ENCODE results near the gene ADAMTS9. TPM values are rescaled to one million over a fixed set of nuclear protein-coding genes. Genes with fewer than 3 reads are reported as not detected.

The ADAMTS9 gene
- total and polyA plus RNA-seq, 4 donors = 1.2 to 13.8 (median 7.4) TPM

DNA sequence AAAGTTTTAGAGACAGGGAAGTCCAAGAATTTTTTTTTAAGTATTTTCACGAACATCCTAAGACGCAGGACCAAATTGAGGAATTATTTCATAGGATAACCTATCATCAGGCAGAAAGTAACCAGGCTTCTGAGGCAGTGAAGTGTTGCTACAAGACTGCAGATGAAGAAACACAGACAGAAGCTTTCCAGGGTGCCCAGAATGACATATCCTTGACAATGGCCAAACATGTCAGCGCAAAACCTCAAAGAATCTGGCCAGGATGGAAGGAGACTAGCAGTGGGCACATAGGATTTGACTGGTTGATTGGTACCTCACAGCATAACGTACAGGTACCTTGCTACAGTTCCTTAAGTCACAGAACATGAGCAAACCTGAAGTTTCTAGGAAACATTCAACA is 7.5 kb downstream of the ADAMTS9 start:
- no peak overlapping the region for H3K27ac ChIP-seq (ENCODE audit: low read depth in 1 of 2, low read length in 2 of 2)
- H3K36me3 ChIP-seq (ENCODE audit: control insufficient read depth in 4 of 4, insufficient read depth in 3 of 4, low read depth in 1 of 4, low read length in 3 of 4) = no peaks in the 10 kb centered on the region
- no peak overlapping the region for H3K4me3 ChIP-seq (ENCODE audit: low read depth in 1 of 3, low read length in 3 of 3)
- H3K9me3 ChIP-seq (ENCODE audit: control insufficient read depth in 4 of 4, low read length in 3 of 4) = no peaks in the 10 kb centered on the region
- 89% methylated on average over 4 of the region's 4 CpGs for WGBS
- H3K9ac ChIP-seq (ENCODE audit: low read depth in 1 of 2, low read length in 2 of 2) = no peak overlapping the region
- H3K27me3 ChIP-seq (ENCODE audit: control insufficient read depth in 4 of 4, insufficient read depth in 4 of 4, low read length in 3 of 4) = no peaks in the 10 kb centered on the region
- H3K4me1 ChIP-seq (ENCODE audit: control insufficient read depth in 4 of 4, insufficient read depth in 4 of 4, low read length in 3 of 4) = peaks cover 0 to 4% (median 4%) of the 10 kb centered on the region in 4 donors
- no peak for TF ChIP-seq GABPA (IDR thresholded peaks at IDR 0.05 in 1 of 2, conservative IDR thresholded peaks at IDR 0.05 in 1 of 2)
- no peak for TF ChIP-seq SP1 (IDR thresholded peaks at IDR 0.05)
- no peak for TF ChIP-seq TAF1 (conservative IDR thresholded peaks at IDR 0.05)
- TF ChIP-seq EGR1 (IDR thresholded peaks at IDR 0.05; ENCODE audit: low read depth in 2 of 2) = no peak
- no peak for TF ChIP-seq MAX (IDR thresholded peaks at IDR 0.05)
- TF ChIP-seq RAD21 (IDR thresholded peaks at IDR 0.05) = no peak
- DNase-seq (ENCODE audit: low spot score) = no peak

- no peak overlapping the region for H3K27ac ChIP-seq (ENCODE audit: low read depth in 1 of 2, low read length in 2 of 2)
- WGBS = 70% methylated on average over 2 of the region's 2 CpGs
- TF ChIP-seq YY1 (IDR thresholded peaks at IDR 0.05) (no peak), HNF4G (IDR thresholded peaks at IDR 0.05) (no peak), GABPA (IDR thresholded peaks at IDR 0.05 in 1 of 2, conservative IDR thresholded peaks at IDR 0.05 in 1 of 2) (no peak), EGR1 (IDR thresholded peaks at IDR 0.05; ENCODE audit: low read depth in 2 of 2) (no peak), RXRA (IDR thresholded peaks at IDR 0.05) (no peak), FOXA2 (IDR thresholded peaks at IDR 0.05) (no peak), NR2F2 (IDR thresholded peaks at IDR 0.05) (no peak), HNF4A (conservative IDR thresholded peaks at IDR 0.05) (no peak), RAD21 (IDR thresholded peaks at IDR 0.05) (no peak), JUND (IDR thresholded peaks at IDR 0.05) (no peak), TAF1 (conservative IDR thresholded peaks at IDR 0.05) (no peak)
- TF ChIP-seq, protein P1, sequence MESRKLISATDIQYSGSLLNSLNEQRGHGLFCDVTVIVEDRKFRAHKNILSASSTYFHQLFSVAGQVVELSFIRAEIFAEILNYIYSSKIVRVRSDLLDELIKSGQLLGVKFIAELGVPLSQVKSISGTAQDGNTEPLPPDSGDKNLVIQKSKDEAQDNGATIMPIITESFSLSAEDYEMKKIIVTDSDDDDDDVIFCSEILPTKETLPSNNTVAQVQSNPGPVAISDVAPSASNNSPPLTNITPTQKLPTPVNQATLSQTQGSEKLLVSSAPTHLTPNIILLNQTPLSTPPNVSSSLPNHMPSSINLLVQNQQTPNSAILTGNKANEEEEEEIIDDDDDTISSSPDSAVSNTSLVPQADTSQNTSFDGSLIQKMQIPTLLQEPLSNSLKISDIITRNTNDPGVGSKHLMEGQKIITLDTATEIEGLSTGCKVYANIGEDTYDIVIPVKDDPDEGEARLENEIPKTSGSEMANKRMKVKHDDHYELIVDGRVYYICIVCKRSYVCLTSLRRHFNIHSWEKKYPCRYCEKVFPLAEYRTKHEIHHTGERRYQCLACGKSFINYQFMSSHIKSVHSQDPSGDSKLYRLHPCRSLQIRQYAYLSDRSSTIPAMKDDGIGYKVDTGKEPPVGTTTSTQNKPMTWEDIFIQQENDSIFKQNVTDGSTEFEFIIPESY (IDR thresholded peaks at IDR 0.05) = no peak
- TF ChIP-seq, protein P2, sequence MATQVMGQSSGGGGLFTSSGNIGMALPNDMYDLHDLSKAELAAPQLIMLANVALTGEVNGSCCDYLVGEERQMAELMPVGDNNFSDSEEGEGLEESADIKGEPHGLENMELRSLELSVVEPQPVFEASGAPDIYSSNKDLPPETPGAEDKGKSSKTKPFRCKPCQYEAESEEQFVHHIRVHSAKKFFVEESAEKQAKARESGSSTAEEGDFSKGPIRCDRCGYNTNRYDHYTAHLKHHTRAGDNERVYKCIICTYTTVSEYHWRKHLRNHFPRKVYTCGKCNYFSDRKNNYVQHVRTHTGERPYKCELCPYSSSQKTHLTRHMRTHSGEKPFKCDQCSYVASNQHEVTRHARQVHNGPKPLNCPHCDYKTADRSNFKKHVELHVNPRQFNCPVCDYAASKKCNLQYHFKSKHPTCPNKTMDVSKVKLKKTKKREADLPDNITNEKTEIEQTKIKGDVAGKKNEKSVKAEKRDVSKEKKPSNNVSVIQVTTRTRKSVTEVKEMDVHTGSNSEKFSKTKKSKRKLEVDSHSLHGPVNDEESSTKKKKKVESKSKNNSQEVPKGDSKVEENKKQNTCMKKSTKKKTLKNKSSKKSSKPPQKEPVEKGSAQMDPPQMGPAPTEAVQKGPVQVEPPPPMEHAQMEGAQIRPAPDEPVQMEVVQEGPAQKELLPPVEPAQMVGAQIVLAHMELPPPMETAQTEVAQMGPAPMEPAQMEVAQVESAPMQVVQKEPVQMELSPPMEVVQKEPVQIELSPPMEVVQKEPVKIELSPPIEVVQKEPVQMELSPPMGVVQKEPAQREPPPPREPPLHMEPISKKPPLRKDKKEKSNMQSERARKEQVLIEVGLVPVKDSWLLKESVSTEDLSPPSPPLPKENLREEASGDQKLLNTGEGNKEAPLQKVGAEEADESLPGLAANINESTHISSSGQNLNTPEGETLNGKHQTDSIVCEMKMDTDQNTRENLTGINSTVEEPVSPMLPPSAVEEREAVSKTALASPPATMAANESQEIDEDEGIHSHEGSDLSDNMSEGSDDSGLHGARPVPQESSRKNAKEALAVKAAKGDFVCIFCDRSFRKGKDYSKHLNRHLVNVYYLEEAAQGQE (IDR thresholded peaks at IDR 0.05) = no peak
- TF ChIP-seq, protein P3, sequence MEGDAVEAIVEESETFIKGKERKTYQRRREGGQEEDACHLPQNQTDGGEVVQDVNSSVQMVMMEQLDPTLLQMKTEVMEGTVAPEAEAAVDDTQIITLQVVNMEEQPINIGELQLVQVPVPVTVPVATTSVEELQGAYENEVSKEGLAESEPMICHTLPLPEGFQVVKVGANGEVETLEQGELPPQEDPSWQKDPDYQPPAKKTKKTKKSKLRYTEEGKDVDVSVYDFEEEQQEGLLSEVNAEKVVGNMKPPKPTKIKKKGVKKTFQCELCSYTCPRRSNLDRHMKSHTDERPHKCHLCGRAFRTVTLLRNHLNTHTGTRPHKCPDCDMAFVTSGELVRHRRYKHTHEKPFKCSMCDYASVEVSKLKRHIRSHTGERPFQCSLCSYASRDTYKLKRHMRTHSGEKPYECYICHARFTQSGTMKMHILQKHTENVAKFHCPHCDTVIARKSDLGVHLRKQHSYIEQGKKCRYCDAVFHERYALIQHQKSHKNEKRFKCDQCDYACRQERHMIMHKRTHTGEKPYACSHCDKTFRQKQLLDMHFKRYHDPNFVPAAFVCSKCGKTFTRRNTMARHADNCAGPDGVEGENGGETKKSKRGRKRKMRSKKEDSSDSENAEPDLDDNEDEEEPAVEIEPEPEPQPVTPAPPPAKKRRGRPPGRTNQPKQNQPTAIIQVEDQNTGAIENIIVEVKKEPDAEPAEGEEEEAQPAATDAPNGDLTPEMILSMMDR (IDR thresholded peaks at IDR 0.05; ENCODE audit: low read depth, low read length, missing input control) = no peak
- TF ChIP-seq, protein P4, sequence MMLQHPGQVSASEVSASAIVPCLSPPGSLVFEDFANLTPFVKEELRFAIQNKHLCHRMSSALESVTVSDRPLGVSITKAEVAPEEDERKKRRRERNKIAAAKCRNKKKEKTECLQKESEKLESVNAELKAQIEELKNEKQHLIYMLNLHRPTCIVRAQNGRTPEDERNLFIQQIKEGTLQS (IDR thresholded peaks at IDR 0.05) = no peak
- no peaks in the 10 kb centered on the region for H3K4me1 ChIP-seq (ENCODE audit: control insufficient read depth in 4 of 4, insufficient read depth in 4 of 4, low read length in 3 of 4)
- H3K4me3 ChIP-seq (ENCODE audit: low read depth in 1 of 3, low read length in 3 of 3) = no peak overlapping the region
- H3K9me3 ChIP-seq (ENCODE audit: control insufficient read depth in 4 of 4, low read length in 3 of 4) = no peaks in the 10 kb centered on the region
- no peaks in the 10 kb centered on the region for H3K36me3 ChIP-seq (ENCODE audit: control insufficient read depth in 4 of 4, insufficient read depth in 3 of 4, low read depth in 1 of 4, low read length in 3 of 4)
- H3K27me3 ChIP-seq (ENCODE audit: control insufficient read depth in 4 of 4, insufficient read depth in 4 of 4, low read length in 3 of 4) = no peaks in the 10 kb centered on the region
- no peak overlapping the region for H3K9ac ChIP-seq (ENCODE audit: low read depth in 1 of 2, low read length in 2 of 2)
- no peak for DNase-seq (ENCODE audit: low spot score)
These were observed 9.7 kb downstream of the ADAMTS9 start for GRCh38 chr3:64677961-64678716.

Data from liver (tissue), 9 donors.